ENCODE data around the gene RGMA.
"Not testable (repeated sequence)": the region's sequence is repeated elsewhere in the genome, so short reads cannot be mapped to it uniquely, and the experiment has no call there.

The RGMA gene

DNA sequence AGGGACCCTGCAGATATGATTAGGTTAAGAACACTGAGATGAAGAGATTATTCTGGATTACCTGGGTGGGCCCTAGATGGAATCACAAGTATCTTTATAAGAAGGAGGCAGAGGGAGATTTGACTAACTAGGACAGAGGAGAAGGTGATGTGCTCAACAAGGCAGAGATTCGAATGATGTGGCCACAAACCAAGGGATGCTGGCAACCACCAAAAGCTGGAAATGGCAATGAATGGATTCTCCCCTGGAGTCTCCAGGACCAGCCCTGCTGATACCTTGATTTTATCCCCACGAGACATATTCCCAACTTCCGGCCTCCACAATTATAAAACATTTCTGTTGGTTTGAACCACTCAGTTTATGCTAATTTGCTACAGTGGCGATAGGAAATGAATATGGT lies 42.9 kb downstream of the RGMA start:
- DNase-seq: no peak

- DNase-seq: no peak
These were observed 43.7 kb downstream of the RGMA start for GRCh38 chr15:93045191-93045785.

- DNase-seq: no peak
These were observed 44.5 kb downstream of the RGMA start for GRCh38 chr15:93044301-93045190.

GRCh38 chr15:93043621-93044300 lies 45.2 kb downstream of the RGMA start:
- DNase-seq: no peak

DNA sequence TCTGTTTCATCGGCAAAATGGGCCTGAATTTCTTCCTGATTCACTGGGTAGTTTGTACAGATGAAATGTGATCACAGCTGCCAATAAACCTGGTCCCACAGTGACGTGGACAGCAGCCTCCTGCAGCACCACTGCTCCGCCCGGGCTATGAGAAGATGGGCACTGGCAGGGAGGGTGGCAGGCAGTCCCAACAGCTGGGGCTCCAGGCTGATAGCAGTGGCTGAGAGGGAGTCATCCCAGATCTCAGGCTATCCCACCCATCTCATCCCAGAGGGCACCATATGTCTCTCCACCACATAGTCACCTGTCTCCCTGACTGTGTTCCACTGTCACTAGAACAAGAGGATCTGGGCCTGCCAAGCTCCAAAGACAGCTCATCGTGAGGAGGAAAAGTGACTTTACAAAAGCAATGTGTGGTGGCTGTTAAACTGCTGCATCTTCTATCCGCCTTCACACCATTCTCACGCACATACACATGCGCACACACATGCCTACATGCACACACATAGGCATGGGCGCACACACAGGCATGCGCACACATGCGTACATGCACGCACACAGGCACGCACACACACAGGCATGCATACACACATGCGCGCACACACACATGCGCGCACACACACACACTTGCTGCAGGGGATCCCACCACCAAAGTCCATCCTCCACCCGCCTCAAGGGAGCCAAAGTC lies 46.2 kb downstream of the RGMA start:
- no peak for DNase-seq

DNA sequence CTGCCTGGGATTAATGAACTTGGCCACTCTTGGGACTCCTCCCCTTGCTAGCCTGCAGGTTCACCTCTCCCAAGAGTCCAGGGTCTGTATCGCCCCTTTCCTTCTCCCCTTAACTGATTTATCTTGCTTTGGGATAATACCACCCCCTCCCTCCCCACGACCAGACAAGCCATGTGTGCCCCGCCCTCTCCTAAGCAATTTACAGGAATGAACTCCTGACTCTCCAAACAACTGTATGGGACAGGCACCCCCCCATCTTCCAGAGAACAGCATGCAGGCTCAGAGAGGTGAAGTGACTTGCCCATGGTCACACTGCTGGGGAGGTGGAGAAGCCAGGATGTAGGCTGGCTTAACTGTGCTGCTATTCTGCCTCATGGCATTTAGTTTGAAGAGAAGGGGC lies 46.8 kb downstream of the RGMA start:
- no peak for DNase-seq

GRCh38 chr15:93041159-93041547 lies 47.9 kb downstream of the RGMA start:
- no peak for DNase-seq

DNA sequence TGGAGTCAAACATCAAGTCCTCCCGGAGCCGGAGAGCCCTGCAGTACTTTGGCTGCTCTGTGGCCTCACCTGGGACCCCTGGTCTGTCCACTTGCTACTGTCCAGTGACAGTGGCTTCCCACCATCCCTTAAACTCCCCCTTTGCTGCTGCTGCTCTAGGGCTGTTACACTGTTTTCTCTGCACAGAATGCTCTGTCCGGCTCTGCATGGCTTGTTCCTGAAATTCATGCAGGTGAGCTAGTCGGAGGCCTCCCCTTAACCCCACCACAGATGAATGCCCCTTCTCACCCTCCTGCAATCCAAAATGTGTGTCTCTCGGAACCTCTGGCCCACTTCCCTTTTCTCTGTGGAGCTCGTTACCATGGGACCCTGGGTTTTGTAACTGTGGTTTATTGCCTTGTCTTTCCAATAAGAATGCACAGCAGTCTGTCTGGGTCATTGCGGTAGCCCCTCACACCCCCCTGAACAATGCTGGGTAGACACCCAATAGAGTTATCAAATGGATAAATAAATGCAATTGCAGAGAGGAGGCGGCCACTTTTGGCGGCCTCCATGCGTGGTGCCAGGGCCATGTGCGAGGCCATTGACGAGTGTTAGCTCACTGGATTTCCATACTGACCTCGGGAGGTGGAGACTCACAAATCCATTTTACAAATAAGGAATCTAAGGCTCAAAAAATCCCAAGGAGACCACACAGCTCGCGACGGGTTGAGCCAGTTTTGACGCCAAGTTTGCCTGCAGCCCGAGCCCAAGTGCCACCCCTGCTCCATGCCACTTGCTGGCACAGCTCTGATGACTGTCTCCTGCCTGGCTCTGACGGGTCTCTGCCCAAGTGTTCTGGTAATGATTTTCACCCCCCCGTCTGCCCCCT lies 48.5 kb downstream of the RGMA start:
- no peak for DNase-seq

DNA sequence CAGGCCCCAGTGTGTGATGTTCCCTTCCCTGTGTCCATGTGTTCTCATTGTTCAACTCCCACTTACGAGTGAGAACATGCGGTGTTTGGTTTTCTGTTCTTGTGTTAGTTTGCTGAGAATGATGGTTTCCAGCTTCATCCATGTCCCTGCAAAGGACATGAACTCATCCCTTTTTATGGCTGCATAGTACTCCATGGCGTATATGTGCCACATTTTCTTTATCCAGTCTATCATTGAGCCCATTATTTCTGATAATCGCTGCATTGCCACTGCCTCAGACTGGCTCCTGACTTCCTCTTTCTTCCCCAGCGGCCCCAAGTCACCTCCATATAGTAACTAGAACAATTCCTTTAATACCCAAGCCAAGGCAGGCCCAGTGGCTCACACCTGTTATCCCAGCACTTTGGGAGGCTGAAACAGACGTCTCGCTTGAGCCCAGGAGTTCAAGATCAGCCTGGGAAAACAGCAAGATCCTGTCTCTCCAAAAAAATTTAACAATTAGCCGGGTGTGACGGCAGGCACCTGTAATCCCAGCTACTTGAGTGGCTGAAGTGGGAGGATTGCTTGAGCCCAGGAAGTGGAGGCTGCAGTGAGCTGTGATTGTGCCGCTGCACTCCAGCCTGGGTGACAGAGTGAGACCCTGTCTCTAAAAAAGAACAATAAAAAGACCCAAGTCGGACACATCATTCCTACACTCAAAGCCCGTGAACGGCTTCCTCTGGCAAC lies 49.3 kb downstream of the RGMA start:
- DNase-seq: not testable (repeated sequence)

DNA sequence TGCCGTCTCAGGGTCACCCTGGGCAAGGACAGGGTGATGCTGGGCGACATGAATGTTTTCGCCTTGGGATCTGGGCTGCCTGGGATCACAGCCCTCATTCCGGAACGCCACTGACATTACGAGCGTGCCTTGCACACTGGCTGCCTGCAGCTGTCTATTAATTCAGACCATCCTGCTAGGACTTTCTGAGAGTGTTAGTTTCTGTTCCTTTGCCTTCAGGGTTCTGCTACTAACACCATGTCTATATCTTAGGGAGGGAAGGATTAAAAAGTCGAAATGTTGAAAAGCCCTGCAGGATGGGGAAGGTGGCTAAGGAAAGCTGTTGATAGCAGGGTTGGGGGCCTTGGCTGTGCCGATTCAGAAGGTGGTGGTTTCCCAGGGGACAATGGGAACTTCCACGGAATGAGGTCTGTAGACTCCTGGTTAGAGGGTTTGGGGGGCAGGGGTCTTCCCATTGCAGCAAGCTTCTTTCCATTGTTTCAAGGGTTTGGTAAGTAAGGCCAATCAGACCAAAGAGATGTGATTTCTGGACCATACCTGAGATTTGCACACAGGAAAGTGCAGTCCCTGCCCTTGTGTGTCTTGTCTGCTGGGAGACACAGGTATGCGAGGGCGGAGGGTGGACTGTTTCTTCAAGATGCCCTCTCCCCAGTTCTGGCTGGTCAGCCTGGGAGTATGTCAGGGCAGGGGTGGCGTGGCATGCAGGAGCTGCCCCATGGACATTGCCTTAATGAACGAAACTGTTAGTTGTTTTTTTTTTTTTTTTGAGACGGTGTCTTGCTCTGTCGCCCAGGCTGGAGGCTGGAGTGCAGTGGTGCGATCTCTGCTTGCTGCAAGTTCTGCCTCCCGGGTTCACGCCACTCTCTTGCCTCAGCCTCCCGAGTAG lies 50.9 kb downstream of the RGMA start:
- DNase-seq: peak; percentile 19

- peak; percentile 89 for DNase-seq
These were observed 51.8 kb downstream of the RGMA start for GRCh38 chr15:93036951-93037819.

DNA sequence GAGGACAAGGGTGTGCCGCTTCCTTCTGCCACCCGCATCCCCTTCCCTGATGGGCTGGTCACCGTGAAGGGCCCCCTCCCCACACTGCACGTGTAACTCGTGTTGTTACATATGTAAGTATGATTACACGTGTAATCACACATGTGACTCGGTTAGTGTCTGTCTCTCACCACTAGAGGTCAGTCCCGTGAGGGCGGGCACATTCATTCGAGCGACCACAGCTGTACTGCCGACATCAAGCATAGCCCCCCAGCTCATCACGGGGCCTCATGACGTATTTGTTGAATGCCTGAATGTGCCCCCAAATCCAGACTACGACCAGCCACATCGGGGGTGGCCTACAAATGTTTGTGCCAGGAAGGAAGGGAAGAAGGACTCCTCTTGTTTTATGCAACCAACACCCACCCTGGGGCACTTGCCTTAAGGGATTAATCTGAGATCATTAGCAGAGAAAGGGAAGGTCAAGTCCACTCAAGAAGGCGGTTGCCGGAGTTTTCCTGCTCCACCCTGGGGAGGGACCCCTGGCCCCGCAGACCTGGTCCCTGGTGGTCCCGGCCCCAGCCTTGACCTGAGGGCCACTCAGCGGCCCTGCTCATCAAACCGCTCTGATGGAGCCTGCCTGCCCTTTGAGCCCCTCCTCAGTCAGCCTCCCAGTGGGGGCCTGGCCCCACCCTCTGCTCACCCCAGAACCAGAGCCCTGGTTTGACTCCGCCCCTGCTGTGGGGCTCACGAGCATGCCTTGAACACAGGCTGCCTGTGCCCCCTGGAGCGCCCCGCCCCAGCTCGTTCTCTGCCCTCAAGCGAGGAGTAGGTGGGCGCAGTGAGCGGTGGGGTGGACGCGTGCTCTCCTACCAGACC lies 52.8 kb downstream of the RGMA start:
- DNase-seq: peak; percentile 54

- DNase-seq: no peak
These were observed 53.7 kb downstream of the RGMA start for GRCh38 chr15:93035092-93035915.

DNA sequence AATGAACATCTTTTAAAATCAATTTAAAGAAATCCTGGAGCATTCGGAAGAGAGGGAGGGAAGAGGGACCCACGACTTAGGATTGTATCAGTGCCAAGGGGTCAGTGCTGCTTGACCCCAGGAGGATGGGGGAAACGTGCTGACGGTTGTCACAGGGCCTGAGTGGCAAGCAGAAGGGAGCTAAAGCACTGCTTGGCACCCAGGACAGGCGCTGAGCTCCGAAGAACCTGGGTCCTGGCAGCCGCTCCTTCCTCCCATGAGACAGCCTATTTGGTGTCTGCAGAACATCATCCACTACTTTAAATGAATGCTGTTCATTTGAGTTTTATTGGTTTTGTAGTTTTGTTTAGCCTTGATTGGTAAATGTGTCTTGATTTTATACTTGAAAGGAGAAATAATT lies 54.5 kb downstream of the RGMA start:
- no peak for DNase-seq

DNA sequence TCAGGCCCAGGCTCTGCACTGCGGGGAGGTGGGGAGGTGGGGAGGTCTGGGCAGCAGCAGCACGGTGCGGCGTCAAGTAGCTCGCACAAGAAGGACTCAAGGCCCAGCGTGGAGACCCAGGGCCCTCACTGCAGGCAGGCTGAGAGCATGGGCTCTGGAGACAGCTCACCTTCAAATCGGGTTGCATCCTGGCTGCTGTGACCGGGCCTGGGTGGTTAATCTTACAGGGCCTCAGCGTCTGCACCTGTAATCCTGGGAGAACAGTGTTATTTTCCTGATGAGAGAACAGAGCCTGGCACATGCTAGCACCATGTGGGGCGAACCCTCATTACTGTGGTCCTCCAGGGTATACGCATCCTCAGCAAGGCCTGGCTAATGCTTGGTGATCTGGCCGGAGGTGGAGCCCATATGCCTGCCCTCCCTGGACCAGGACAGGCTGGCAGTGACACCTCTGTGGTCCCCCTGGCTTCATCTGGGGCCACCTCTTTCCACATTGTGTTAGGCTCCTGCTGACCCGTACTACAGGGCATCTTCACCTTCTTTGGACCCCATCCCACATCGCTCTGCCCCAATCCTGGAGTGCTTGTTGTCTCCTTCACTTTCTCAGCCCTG lies 55.5 kb downstream of the RGMA start:
- DNase-seq: no peak

DNA sequence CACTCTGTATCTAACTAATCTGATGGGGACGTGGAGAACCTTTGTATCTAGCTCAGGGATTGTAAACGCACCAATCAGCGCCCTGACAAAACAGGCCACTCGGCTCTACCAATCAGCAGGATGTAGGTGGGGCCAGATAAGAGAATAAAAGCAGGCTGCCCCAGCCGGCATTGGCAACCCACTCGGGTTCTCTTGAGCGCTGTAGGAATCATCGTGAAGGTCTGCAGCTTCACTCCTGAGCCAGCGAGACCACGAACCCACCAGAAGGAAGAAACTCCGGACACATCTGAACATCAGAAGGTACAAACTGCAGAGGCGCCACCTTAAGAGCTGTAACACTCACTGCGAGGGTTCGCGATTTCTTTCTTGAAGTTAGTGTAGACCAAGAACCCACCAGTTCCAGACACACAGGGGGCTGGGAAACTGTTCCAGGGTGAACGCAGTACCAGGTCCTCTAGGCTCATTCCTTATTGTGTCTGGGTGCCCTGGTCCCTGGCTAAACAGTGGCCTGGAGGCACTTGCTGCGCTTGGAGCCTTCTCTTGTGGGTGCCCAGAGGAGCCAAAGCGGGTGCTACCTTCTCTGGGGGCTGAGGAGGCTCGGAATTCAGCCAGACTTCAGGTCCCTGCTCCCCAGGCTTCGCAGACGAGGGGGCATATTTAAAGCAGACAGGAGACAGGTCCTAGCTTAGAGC lies 56.4 kb downstream of the RGMA start:
- not testable (repeated sequence) for DNase-seq

All from right hindlimb (tissue), 1 donor.